Brain microvascular endothelial cell (primary cell): ENCODE results near the gene FJX1.

Experiments used
- DNase-seq: peaks from one replicate; pipeline ENCODE4 v3.0.0-alpha.2; 2020
- H3K27ac ChIP-seq: fragments of 250-450 bp; sonication (Bioruptor Pico); 2 replicates; pipeline ENCODE4 v1.5.1; 2020; ENCODE audit warnings: mild to moderate bottlenecking, moderate library complexity
- H3K27me3 ChIP-seq: fragments of 250-450 bp; sonication (Bioruptor Pico); replicated peaks from 2 replicates; pipeline ENCODE4 v1.5.1; 2020; ENCODE audit warnings: mild to moderate bottlenecking
- H3K36me3 ChIP-seq: fragments of 250-450 bp; sonication (Bioruptor Pico); replicated peaks from 2 replicates; pipeline ENCODE4 v1.5.1; 2020; ENCODE audit warnings: mild to moderate bottlenecking
- H3K4me3 ChIP-seq: 2 replicates; pipeline ENCODE4 v1.5.1; 2011; ENCODE audit warnings: low read depth, mild to moderate bottlenecking, control low read depth, low read length, moderate library complexity
- CTCF ChIP-seq: IDR thresholded peaks from 2 replicates; pipeline ENCODE4 v1.5.1; 2011; ENCODE audit warnings: low read depth, mild to moderate bottlenecking, moderate library complexity, low read length, control low read depth, inconsistent platforms; ENCODE audit errors: missing control alignments
- in situ Hi-C: cut with HindIII; loops from 2 replicates; pipeline ENCODE4 v1.10.0; 2017; ENCODE audit warnings: low sequenced_read_pairs, low pct_ligation_motif_present

The FJX1 gene

GRCh38 chr11:35608502-35608901, 9.8 kb upstream of the FJX1 start:
- DNase-seq, result no peak
- H3K4me3 ChIP-seq, result no peak overlapping the region
- no peaks in the 10 kb centered on the region for H3K27me3 ChIP-seq
- in situ Hi-C loops, result loop anchor here (25.0 kb wide), 1 partner anchor 654 kb away; no protein-coding TSS in a partner anchor
- no peak overlapping the region for H3K27ac ChIP-seq
- TF ChIP-seq CTCF, result no peak
- H3K36me3 ChIP-seq, result no peaks in the 10 kb centered on the region

GRCh38 chr11:35609656-35610055, 8.6 kb upstream of the FJX1 start:
- no peak for DNase-seq
- H3K27ac ChIP-seq, result no peak overlapping the region
- H3K4me3 ChIP-seq, result no peak overlapping the region
- no peaks in the 10 kb centered on the region for H3K36me3 ChIP-seq
- in situ Hi-C loops, result loop anchor here (25.0 kb wide), 1 partner anchor 653 kb away; no protein-coding TSS in a partner anchor
- no peak for TF ChIP-seq CTCF
- H3K27me3 ChIP-seq, result no peaks in the 10 kb centered on the region

GRCh38 chr11:35610631-35611030, 7.6 kb upstream of the FJX1 start:
- Histone ChIP-seq H3K27me3 (no peaks in the 10 kb centered on the region), H3K4me3 (no peak overlapping the region), H3K36me3 (no peaks in the 10 kb centered on the region), H3K27ac (no peak overlapping the region)
- TF ChIP-seq CTCF, result no peak
- no peak for DNase-seq
- in situ Hi-C loops, result loop anchor here (25.0 kb wide), 1 partner anchor 652 kb away; no protein-coding TSS in a partner anchor

GRCh38 chr11:35611741-35612140, 6.5 kb upstream of the FJX1 start:
- H3K27me3 ChIP-seq, result no peaks in the 10 kb centered on the region
- TF ChIP-seq CTCF, result no peak
- H3K4me3 ChIP-seq, result no peak overlapping the region
- in situ Hi-C loops, result loop anchor here (25.0 kb wide), 1 partner anchor 651 kb away; no protein-coding TSS in a partner anchor
- no peak overlapping the region for H3K27ac ChIP-seq
- DNase-seq, result no peak
- no peaks in the 10 kb centered on the region for H3K36me3 ChIP-seq

GRCh38 chr11:35614939-35615569, 3.2 kb upstream of the FJX1 start:
- no peak for TF ChIP-seq CTCF
- no peak for DNase-seq
- in situ Hi-C loops, result loop anchor here (25.0 kb wide), 1 partner anchor 647 kb away; no protein-coding TSS in a partner anchor
- Histone ChIP-seq H3K36me3 (no peaks in the 10 kb centered on the region), H3K4me3 (no peak overlapping the region), H3K27ac (no peak overlapping the region), H3K27me3 (no peaks in the 10 kb centered on the region)
